ENCODE data around the gene TMEM200A.

- no peak for TF ChIP-seq CTCF (IDR thresholded peaks at IDR 0.05)
- TF ChIP-seq MAX (IDR thresholded peaks at IDR 0.05; ENCODE audit: low read depth): no peak
- no peak for TF ChIP-seq TCF12 (IDR thresholded peaks at IDR 0.05)
- TF ChIP-seq POLR2AphosphoS5 (IDR thresholded peaks at IDR 0.05; ENCODE audit: low read depth, low read length): no peak
- no peak for TF ChIP-seq MXI1 (IDR thresholded peaks at IDR 0.05; ENCODE audit: low read depth, low read length)
- TF ChIP-seq USF2 (IDR thresholded peaks at IDR 0.05; ENCODE audit: borderline replicate concordance, low read depth, low read length): no peak
- no peak for TF ChIP-seq FOXM1 (IDR thresholded peaks at IDR 0.05; ENCODE audit: low read depth)
- TF ChIP-seq ZBTB33 (IDR thresholded peaks at IDR 0.05; ENCODE audit: borderline replicate concordance, low read depth): no peak
These were observed 8.4 kb upstream of the TMEM200A start for GRCh38 chr6:130357436-130357835.
